Cardiac muscle cell (in vitro differentiated cells and primary cell): ENCODE data around the gene BPIFA1. TPM values are rescaled to one million over a fixed set of nuclear protein-coding genes. Genes with fewer than 3 reads are reported as not detected.

ENCODE experiments used
- DNase-seq, 2 donors: peaks; one replicate each; pipeline versions ENCODE4 v3.0.0 to v3.0.0-alpha.2; 2010 to 2017; ENCODE audit warnings: low read depth in 1 of 2, low spot score in 1 of 2
- H3K27ac ChIP-seq: fragments of 200-600 bp; sonication (generic); 2 replicates; pipeline ENCODE4 v1.5.1; 2016
- H3K27me3 ChIP-seq: fragments of 200-600 bp; sonication (generic); 2 replicates; pipeline ENCODE4 v1.6.0; 2016; ENCODE audit warnings: control low read depth
- H3K36me3 ChIP-seq: fragments of 200-600 bp; sonication (generic); 2 replicates; pipeline ENCODE4 v1.5.1; 2016; ENCODE audit warnings: control low read depth
- H3K4me1 ChIP-seq: fragments of 200-600 bp; sonication (generic); 2 replicates; pipeline ENCODE4 v1.8.1; 2017; ENCODE audit warnings: low read depth, mild to moderate bottlenecking, mixed run types
- H3K4me3 ChIP-seq: fragments of 200-600 bp; sonication (generic); 2 replicates; pipeline ENCODE4 v1.5.1; 2016; ENCODE audit warnings: mild to moderate bottlenecking
- H3K9me3 ChIP-seq: fragments of 200-600 bp; sonication (generic); 2 replicates; pipeline ENCODE4 v1.5.1; 2017; ENCODE audit warnings: low read depth, mild to moderate bottlenecking, control low read depth
- CTCF ChIP-seq: IDR thresholded peaks from 2 replicates; pipeline ENCODE4 v1.5.1; 2012; ENCODE audit warnings: low read depth, mild to moderate bottlenecking, low read length
- polyA plus RNA-seq: library from polyadenylated mRNA; unstranded; fragments of >200 nt; fragmentation: Nextera tagmentation; extraction: Ambion mirVana; gene quantifications from 2 replicates; pipeline ENCODE4 v1.2.1, GENCODE V29; 2016
- total RNA-seq: library from RNA; depleted of rRNA; stranded (reverse); fragments of >200 nt; gene quantifications from 2 replicates; pipeline ENCODE4 v1.2.3, GENCODE V29; 2016

Gene BPIFA1
- total and polyA plus RNA-seq, 2 experiments from 2014 or later, result not detected

DNA sequence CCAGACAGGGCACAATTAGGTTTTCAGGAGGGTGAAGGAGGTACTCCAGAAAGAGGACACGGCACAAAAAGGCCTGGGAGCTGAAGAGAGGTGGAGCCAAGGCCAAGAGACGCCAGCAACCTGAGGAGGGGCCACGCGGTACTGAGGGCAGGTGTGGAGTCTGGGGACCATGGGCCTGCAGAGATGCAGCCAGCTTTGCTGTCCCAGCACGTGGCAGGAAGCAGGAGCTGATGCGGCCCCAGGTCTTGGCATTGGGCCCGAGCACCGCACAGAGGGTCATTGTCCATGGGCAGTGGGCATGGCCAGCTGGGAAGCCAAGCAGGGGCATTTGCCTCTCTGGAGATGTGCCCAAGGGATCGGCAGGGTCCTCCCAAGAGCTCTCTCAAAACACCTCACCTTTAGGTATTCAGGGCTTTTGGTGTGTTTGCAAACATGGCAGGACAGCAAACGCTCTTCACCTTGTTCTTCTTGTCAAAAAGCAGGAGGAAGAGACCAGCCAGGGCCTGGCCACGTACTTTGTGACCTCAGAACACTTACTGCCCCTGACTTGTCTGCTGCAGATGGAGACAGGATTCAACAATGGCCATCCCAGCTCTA, 45.9 kb downstream of the BPIFA1 start:
- no peak for DNase-seq
- Histone ChIP-seq H3K27me3 (no peaks in the 10 kb centered on the region), H3K9me3 (no peaks in the 10 kb centered on the region), H3K4me1 (no peaks in the 10 kb centered on the region), H3K4me3 (no peak overlapping the region), H3K36me3 (no peaks in the 10 kb centered on the region), H3K27ac (no peak overlapping the region)
- TF ChIP-seq CTCF, result no peak

- no peaks in the 10 kb centered on the region for H3K36me3 ChIP-seq
These were observed 46.6 kb downstream of the BPIFA1 start for GRCh38 chr20:33282196-33282934.

GRCh38 chr20:33282991-33283555, 47.3 kb downstream of the BPIFA1 start, which contains the start of gene BPIFB1:
BPIFB1 (plus strand) TSS chr20:33283214; CDS start chr20:33286074, 2,860 bp downstream.
- H3K36me3 ChIP-seq, result no peaks in the 10 kb centered on the region
- no peak within 1 kb of the TSS for H3K4me3 ChIP-seq
- no peak for TF ChIP-seq CTCF
- H3K9me3 ChIP-seq, result no peaks in the 10 kb centered on the region
- DNase-seq, result no peak
- H3K4me1 ChIP-seq, result no peaks in the 10 kb centered on the region
- no peak within 1 kb of the TSS for H3K27ac ChIP-seq
- no peaks in the 10 kb centered on the region for H3K27me3 ChIP-seq

More at GRCh38 chr20:33282196-33282934, 46.6 kb downstream of the BPIFA1 start:
- Histone ChIP-seq H3K27me3 (no peaks in the 10 kb centered on the region), H3K4me1 (no peaks in the 10 kb centered on the region), H3K9me3 (no peaks in the 10 kb centered on the region), H3K4me3 (no peak overlapping the region), H3K27ac (no peak overlapping the region)
- no peak for TF ChIP-seq CTCF
- no peak for DNase-seq

DNA sequence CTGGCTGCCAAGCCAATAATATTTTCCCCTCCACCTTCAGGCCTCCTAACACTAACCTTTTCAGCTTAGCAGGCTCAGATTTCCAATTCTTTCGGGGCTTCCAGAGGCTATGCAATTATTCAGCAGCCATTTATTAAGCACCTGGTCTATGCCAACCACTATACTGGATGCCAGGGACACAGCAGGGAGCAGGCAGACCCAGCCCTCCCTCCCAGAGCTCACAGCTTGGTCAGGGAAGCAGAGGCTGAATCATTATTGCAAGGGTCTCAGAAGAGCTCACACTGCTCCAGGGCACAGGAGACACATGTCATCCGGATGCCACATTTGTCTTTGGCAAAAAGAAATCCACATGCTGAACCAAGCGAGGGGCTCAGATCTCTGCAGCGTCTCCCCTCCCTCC, 48.5 kb downstream of the BPIFA1 start:
- Histone ChIP-seq H3K36me3 (no peaks in the 10 kb centered on the region), H3K27ac (no peak overlapping the region)

GRCh38 chr20:33284937-33285336, 49.1 kb downstream of the BPIFA1 start:
- DNase-seq, result no peak
- H3K36me3 ChIP-seq, result no peaks in the 10 kb centered on the region
- TF ChIP-seq CTCF, result no peak
- no peaks in the 10 kb centered on the region for H3K27me3 ChIP-seq
- H3K4me3 ChIP-seq, result no peak overlapping the region
- H3K27ac ChIP-seq, result no peak overlapping the region
- no peaks in the 10 kb centered on the region for H3K9me3 ChIP-seq
- H3K4me1 ChIP-seq, result no peaks in the 10 kb centered on the region

More for the DNA sequence above, 48.5 kb downstream of the BPIFA1 start:
- H3K4me3 ChIP-seq, result no peak overlapping the region
- no peak for DNase-seq
- H3K27me3 ChIP-seq, result no peaks in the 10 kb centered on the region
- H3K9me3 ChIP-seq, result no peaks in the 10 kb centered on the region
- no peak for TF ChIP-seq CTCF
- H3K4me1 ChIP-seq, result no peaks in the 10 kb centered on the region
